Measurements from ENCODE around the gene KLK2. TPM values are rescaled to one million over a fixed set of nuclear protein-coding genes. Genes with fewer than 3 reads are reported as not detected.

Gene KLK2
- total RNA-seq, 1 donor, result 0.31 TPM

DNA sequence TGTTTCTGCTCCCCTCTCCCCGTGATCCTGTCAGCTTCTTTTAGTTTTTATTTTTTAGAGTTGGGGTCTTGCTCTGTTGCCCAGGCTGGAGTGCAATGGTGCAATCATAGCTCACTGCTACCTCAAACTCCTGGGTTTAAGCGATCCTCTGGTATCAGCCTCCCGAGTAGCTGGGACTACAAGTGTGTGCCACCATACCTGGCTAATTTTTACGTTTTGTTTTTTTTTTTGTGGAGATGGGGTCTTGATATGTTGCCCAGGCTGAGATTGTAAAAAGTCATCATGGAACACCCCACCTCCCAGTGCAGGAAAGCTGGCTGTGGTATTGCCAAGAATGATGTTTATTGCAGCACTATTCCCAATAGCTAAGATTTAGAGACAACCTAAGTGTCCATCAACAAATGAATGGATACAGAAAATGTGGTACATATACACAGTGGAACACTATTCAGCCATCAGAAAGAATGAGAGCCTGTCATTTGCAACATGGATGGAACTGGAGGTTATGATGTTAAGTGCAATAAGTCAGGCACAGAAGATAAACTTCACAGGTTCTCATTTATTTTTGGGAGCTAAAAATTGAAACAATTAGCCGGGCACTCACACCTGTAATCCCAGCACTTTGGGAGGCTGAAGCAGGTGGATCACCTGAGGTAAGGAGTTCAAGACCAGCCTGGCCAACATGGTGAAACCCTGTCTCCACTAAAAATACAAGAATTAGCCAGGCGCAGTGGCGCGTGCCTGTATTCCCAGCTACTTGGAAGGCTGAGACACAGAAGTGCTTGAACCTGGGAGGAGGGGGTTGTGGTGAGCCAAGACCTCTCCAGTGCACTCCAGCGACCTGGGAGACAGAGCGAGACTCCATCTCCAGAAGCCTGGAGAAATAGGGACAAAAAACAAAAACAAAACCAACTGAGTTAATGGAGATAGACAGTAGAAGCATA, 33.3 kb upstream of the KLK2 start:
- peaks cover 15% of the 10 kb centered on the region for H3K27me3 ChIP-seq (ENCODE audit: insufficient read depth, low read length)
- no peaks in the 10 kb centered on the region for H3K9me3 ChIP-seq (ENCODE audit: low read depth, low read length)
- peaks cover 6% of the 10 kb centered on the region for H3K4me1 ChIP-seq (ENCODE audit: insufficient read depth, low read length)
- H3K4me3 ChIP-seq (ENCODE audit: low read length), result no peak overlapping the region

DNA sequence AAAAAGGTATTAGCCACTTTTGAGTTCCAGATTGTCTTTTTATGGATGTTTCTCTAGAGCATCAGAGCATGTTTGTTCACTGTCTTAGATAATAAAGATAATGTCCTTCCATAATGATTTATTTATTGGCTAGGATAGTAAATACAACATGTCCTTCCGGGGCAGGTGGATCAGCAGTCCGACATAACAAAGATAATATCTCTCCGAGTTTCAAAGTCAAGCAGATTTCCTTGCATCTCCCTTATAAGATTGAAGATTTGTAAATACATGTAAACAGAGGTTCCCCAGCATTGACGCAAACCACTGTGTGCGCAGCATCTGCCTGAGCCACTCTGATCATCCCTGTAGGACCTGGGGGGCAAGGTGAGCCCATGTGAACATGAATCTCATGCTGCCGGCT, 31.1 kb upstream of the KLK2 start:
- Histone ChIP-seq H3K9me3 (ENCODE audit: low read depth, low read length) (no peaks in the 10 kb centered on the region), H3K27me3 (ENCODE audit: insufficient read depth, low read length) (no peaks in the 10 kb centered on the region), H3K4me3 (ENCODE audit: low read length) (no peak overlapping the region)

DNA sequence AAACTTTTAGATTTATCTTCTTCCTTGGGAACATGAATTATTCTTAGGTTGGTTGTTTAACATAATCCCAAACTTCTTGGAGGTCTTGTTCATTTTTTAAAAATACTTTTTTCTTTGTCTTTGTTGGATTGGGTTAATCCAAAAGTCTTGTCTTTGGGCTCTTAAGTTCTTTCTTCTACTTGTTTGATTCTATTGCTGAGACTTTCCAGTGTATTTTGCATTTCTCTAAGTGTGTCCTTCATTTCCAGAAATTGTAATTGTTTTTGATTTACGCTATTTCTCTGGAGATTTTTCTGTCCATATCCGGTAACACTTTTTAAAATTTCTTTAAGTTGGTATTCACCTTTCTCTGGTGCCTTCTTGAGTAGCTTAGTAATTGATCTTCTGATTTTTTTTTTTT, 30.0 kb upstream of the KLK2 start:
- Histone ChIP-seq H3K4me1 (ENCODE audit: insufficient read depth, low read length) (no peaks in the 10 kb centered on the region), H3K9me3 (ENCODE audit: low read depth, low read length) (no peaks in the 10 kb centered on the region), H3K4me3 (ENCODE audit: low read length) (no peak overlapping the region), H3K27me3 (ENCODE audit: insufficient read depth, low read length) (no peaks in the 10 kb centered on the region)

More for the DNA sequence above, 31.1 kb upstream of the KLK2 start:
- no peaks in the 10 kb centered on the region for H3K4me1 ChIP-seq (ENCODE audit: insufficient read depth, low read length)

DNA sequence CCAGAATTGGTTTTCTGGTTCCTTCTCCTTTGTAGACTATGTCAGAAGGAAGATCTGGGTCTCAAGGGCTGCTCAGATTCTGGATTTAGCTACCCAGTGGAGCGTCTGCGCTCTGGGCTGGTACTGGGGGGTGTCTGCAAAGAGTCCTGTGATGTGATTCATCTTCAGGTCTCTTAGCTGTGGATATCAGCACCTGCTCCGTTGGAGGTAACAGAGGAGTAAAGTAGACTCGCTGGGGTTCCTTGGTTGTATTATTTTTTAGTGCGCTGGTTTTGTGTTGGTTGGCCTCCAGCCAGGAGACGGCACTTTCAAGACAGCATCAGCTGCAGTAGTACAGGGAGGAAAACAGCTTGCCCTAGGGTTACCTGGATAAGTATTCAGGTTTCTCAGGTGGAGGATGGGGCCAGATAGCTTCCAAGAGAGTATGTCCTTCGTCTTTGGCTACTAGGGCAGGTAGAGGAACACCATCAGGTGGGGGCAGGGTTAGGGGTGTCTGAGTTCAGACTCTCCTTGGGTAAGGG, 29.5 kb upstream of the KLK2 start:
- Histone ChIP-seq H3K4me1 (ENCODE audit: insufficient read depth, low read length) (no peaks in the 10 kb centered on the region), H3K27me3 (ENCODE audit: insufficient read depth, low read length) (no peaks in the 10 kb centered on the region), H3K9me3 (ENCODE audit: low read depth, low read length) (no peaks in the 10 kb centered on the region), H3K4me3 (ENCODE audit: low read length) (no peak overlapping the region)

GRCh38 chr19:50844296-50844935, 28.8 kb upstream of the KLK2 start:
- no peaks in the 10 kb centered on the region for H3K9me3 ChIP-seq (ENCODE audit: low read depth, low read length)
- H3K4me1 ChIP-seq (ENCODE audit: insufficient read depth, low read length), result no peaks in the 10 kb centered on the region
- H3K4me3 ChIP-seq (ENCODE audit: low read length), result no peak overlapping the region
- H3K27me3 ChIP-seq (ENCODE audit: insufficient read depth, low read length), result no peaks in the 10 kb centered on the region

DNA sequence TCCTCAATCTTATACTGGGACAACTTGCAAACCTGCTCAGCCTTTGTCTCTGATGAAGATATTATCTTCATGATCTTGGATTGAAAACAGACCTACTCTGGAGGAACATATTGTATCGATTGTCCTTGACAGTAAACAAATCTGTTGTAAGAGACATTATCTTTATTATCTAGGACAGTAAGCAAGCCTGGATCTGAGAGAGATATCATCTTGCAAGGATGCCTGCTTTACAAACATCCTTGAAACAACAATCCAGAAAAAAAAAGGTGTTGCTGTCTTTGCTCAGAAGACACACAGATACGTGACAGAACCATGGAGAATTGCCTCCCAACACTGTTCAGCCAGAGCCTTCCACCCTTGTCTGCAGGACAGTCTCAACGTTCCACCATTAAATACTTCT, 22.5 kb upstream of the KLK2 start:
- H3K27me3 ChIP-seq (ENCODE audit: insufficient read depth, low read length), result no peaks in the 10 kb centered on the region
- no peak overlapping the region for H3K4me3 ChIP-seq (ENCODE audit: low read length)
- H3K9me3 ChIP-seq (ENCODE audit: low read depth, low read length), result no peaks in the 10 kb centered on the region
- no peaks in the 10 kb centered on the region for H3K4me1 ChIP-seq (ENCODE audit: insufficient read depth, low read length)

- H3K4me1 ChIP-seq (ENCODE audit: insufficient read depth, low read length), result no peaks in the 10 kb centered on the region
- no peak overlapping the region for H3K4me3 ChIP-seq (ENCODE audit: low read length)
- H3K27me3 ChIP-seq (ENCODE audit: insufficient read depth, low read length), result no peaks in the 10 kb centered on the region
- H3K9me3 ChIP-seq (ENCODE audit: low read depth, low read length), result no peaks in the 10 kb centered on the region
These were observed 21.6 kb upstream of the KLK2 start for GRCh38 chr19:50851620-50852019.

DNA sequence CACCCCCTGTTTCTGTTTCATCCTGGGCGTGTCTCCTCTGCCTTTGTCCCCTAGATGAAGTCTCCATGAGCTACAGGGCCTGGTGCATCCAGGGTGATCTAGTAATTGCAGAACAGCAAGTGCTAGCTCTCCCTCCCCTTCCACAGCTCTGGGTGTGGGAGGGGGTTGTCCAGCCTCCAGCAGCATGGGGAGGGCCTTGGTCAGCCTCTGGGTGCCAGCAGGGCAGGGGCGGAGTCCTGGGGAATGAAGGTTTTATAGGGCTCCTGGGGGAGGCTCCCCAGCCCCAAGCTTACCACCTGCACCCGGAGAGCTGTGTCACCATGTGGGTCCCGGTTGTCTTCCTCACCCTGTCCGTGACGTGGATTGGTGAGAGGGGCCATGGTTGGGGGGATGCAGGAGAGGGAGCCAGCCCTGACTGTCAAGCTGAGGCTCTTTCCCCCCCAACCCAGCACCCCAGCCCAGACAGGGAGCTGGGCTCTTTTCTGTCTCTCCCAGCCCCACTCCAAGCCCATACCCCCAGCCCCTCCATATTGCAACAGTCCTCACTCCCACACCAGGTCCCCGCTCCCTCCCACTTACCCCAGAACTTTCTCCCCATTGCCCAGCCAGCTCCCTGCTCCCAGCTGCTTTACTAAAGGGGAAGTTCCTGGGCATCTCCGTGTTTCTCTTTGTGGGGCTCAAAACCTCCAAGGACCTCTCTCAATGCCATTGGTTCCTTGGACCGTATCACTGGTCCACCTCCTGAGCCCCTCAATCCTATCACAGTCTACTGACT, 18.4 kb upstream of the KLK2 start, which contains the start of gene KLK3:
Gene KLK3 (plus strand): TSS at position 280 of the 775 bp plus-strand sequence. CDS start 41 bp downstream, at position 321.
- H3K4me1 ChIP-seq (ENCODE audit: insufficient read depth, low read length), result no peaks in the 10 kb centered on the region
- no peaks in the 10 kb centered on the region for H3K9me3 ChIP-seq (ENCODE audit: low read depth, low read length)
- H3K4me3 ChIP-seq (ENCODE audit: low read length), result no peak within 1 kb of the TSS
- H3K27me3 ChIP-seq (ENCODE audit: insufficient read depth, low read length), result no peaks in the 10 kb centered on the region

GRCh38 chr19:50857366-50857765, 15.9 kb upstream of the KLK2 start:
- no peaks in the 10 kb centered on the region for H3K4me1 ChIP-seq (ENCODE audit: insufficient read depth, low read length)
- no peak overlapping the region for H3K4me3 ChIP-seq (ENCODE audit: low read length)
- no peaks in the 10 kb centered on the region for H3K9me3 ChIP-seq (ENCODE audit: low read depth, low read length)
- peaks cover 6% of the 10 kb centered on the region for H3K27me3 ChIP-seq (ENCODE audit: insufficient read depth, low read length)

GRCh38 chr19:50858886-50859285, 14.4 kb upstream of the KLK2 start:
- Histone ChIP-seq H3K27me3 (ENCODE audit: insufficient read depth, low read length) (peaks cover 6% of the 10 kb centered on the region), H3K4me3 (ENCODE audit: low read length) (no peak overlapping the region), H3K4me1 (ENCODE audit: insufficient read depth, low read length) (no peaks in the 10 kb centered on the region), H3K9me3 (ENCODE audit: low read depth, low read length) (no peaks in the 10 kb centered on the region)

GRCh38 chr19:50859849-50860248, 13.4 kb upstream of the KLK2 start:
- no peaks in the 10 kb centered on the region for H3K9me3 ChIP-seq (ENCODE audit: low read depth, low read length)
- H3K27me3 ChIP-seq (ENCODE audit: insufficient read depth, low read length), result peaks cover 6% of the 10 kb centered on the region
- H3K4me1 ChIP-seq (ENCODE audit: insufficient read depth, low read length), result no peaks in the 10 kb centered on the region
- H3K4me3 ChIP-seq (ENCODE audit: low read length), result no peak overlapping the region

DNA sequence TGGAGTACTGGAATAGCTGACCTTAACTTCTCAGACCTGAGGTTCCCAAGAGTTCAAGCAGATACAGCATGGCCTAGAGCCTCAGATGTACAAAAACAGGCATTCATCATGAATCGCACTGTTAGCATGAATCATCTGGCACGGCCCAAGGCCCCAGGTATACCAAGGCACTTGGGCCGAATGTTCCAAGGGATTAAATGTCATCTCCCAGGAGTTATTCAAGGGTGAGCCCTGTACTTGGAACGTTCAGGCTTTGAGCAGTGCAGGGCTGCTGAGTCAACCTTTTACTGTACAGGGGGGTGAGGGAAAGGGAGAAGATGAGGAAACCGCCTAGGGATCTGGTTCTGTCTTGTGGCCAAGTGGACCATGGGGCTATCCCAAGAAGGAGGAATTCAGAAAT, 12.2 kb upstream of the KLK2 start:
- Histone ChIP-seq H3K4me3 (ENCODE audit: low read length) (no peak overlapping the region), H3K9me3 (ENCODE audit: low read depth, low read length) (no peaks in the 10 kb centered on the region), H3K27me3 (ENCODE audit: insufficient read depth, low read length) (peaks cover 6% of the 10 kb centered on the region), H3K4me1 (ENCODE audit: insufficient read depth, low read length) (no peaks in the 10 kb centered on the region)

GRCh38 chr19:50861496-50862286, 11.5 kb upstream of the KLK2 start:
- Histone ChIP-seq H3K9me3 (ENCODE audit: low read depth, low read length) (no peaks in the 10 kb centered on the region), H3K4me1 (ENCODE audit: insufficient read depth, low read length) (no peaks in the 10 kb centered on the region), H3K4me3 (ENCODE audit: low read length) (no peak overlapping the region), H3K27me3 (ENCODE audit: insufficient read depth, low read length) (peaks cover 6% of the 10 kb centered on the region)

DNA sequence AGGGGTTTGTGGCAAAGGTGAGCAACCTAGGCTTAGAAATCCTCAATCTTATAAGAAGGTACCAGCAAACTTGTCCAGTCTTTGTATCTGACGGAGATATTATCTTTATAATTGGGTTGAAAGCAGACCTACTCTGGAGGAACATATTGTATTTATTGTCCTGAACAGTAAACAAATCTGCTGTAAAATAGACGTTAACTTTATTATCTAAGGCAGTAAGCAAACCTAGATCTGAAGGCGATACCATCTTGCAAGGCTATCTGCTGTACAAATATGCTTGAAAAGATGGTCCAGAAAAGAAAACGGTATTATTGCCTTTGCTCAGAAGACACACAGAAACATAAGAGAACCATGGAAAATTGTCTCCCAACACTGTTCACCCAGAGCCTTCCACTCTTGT, 3.8 kb upstream of the KLK2 start:
- Histone ChIP-seq H3K4me3 (ENCODE audit: low read length) (no peak overlapping the region), H3K9me3 (ENCODE audit: low read depth, low read length) (no peaks in the 10 kb centered on the region), H3K4me1 (ENCODE audit: insufficient read depth, low read length) (no peaks in the 10 kb centered on the region), H3K27me3 (ENCODE audit: insufficient read depth, low read length) (no peaks in the 10 kb centered on the region)

Data from mononuclear cell (primary cell).